ENCODE measurements around the gene ZDHHC21. TPM values are rescaled to one million over a fixed set of nuclear protein-coding genes. Genes with fewer than 3 reads are reported as not detected.

The ZDHHC21 gene
- total RNA-seq, result 10 to 100 TPM in 1 of 2 donors, 1 to 10 TPM in 1; 8.0 to 11.6 TPM

GRCh38 chr9:14693251-14693861, at the start of gene ZDHHC21:
ZDHHC21 (minus strand) TSS chr9:14693432; CDS start chr9:14674340, 19,092 bp downstream.
- H3K27me3 ChIP-seq (replicated peaks; ENCODE audit: insufficient read depth), result no peaks in the 10 kb centered on the region
- peak; percentile 16 for TF ChIP-seq POLR2AphosphoS5 (IDR thresholded peaks at IDR 0.05)
- TF ChIP-seq POLR2A (IDR thresholded peaks at IDR 0.05), result no peak
- H3K36me3 ChIP-seq, result no peaks in the 10 kb centered on the region
- 2% methylated on average over 37 of the region's 50 CpGs for WGBS
- H3K9me3 ChIP-seq, result no peaks in the 10 kb centered on the region
- DNase-seq (ENCODE audit: low spot score), result peak; percentile 67
- no peaks in the 10 kb centered on the region for H3K4me1 ChIP-seq (replicated peaks)
- peak within 1 kb of the TSS; percentile 60 to 71 for H3K27ac ChIP-seq
- peak within 1 kb of the TSS; percentile 78 to 79 for H3K4me3 ChIP-seq
- intact Hi-C loops (cut with DNase I), result no loop called here

- intact Hi-C loops (cut with DNase I), result no loop called here
- Histone ChIP-seq H3K4me3 (no peak overlapping the region), H3K27ac (no peak overlapping the region), H3K9me3 (no peaks in the 10 kb centered on the region), H3K27me3 (replicated peaks; ENCODE audit: insufficient read depth) (no peaks in the 10 kb centered on the region), H3K4me1 (replicated peaks) (no peaks in the 10 kb centered on the region), H3K36me3 (no peaks in the 10 kb centered on the region)
- whole genome bisulfite sequencing, result 82% methylated on average over 3 of the region's 3 CpGs
- TF ChIP-seq POLR2A (IDR thresholded peaks at IDR 0.05), result no peak
- no peak for TF ChIP-seq POLR2AphosphoS5 (IDR thresholded peaks at IDR 0.05)
- no peak for TF ChIP-seq CTCF (IDR thresholded peaks at IDR 0.05)
- no peak for DNase-seq (ENCODE audit: low spot score)
Measured at GRCh38 chr9:14741369-14741768, 48.1 kb upstream of the ZDHHC21 start.

GRCh38 chr9:14733133-14733532, 39.9 kb upstream of the ZDHHC21 start:
- intact Hi-C loops (cut with DNase I), result no loop called here
- Histone ChIP-seq H3K27me3 (replicated peaks; ENCODE audit: insufficient read depth) (no peaks in the 10 kb centered on the region), H3K36me3 (no peaks in the 10 kb centered on the region), H3K27ac (no peak overlapping the region), H3K4me1 (replicated peaks) (no peaks in the 10 kb centered on the region), H3K9me3 (no peaks in the 10 kb centered on the region), H3K4me3 (no peak overlapping the region)
- DNase-seq (ENCODE audit: low spot score), result no peak
- TF ChIP-seq POLR2AphosphoS5 (IDR thresholded peaks at IDR 0.05) (no peak), CTCF (IDR thresholded peaks at IDR 0.05) (no peak), POLR2A (IDR thresholded peaks at IDR 0.05) (no peak)
- WGBS, result 72% methylated on average over 5 of the region's 5 CpGs

GRCh38 chr9:14731294-14731981, 38.2 kb upstream of the ZDHHC21 start:
- Histone ChIP-seq H3K27ac (no peak overlapping the region), H3K4me1 (replicated peaks) (no peaks in the 10 kb centered on the region), H3K9me3 (no peaks in the 10 kb centered on the region), H3K36me3 (no peaks in the 10 kb centered on the region), H3K4me3 (no peak overlapping the region), H3K27me3 (replicated peaks; ENCODE audit: insufficient read depth) (no peaks in the 10 kb centered on the region)
- TF ChIP-seq POLR2A (IDR thresholded peaks at IDR 0.05) (no peak), POLR2AphosphoS5 (IDR thresholded peaks at IDR 0.05) (no peak), CTCF (IDR thresholded peaks at IDR 0.05) (no peak)
- DNase-seq (ENCODE audit: low spot score), result no peak
- intact Hi-C loops (cut with DNase I), result no loop called here
- WGBS, result 96% methylated on average over 1 of the region's 1 CpG

- intact Hi-C loops (cut with DNase I), result no loop called here
- 86% methylated on average over 2 of the region's 2 CpGs for WGBS
- no peak for DNase-seq (ENCODE audit: low spot score)
Measured at GRCh38 chr9:14730461-14730898, 37.2 kb upstream of the ZDHHC21 start.

More at GRCh38 chr9:14730461-14730898, 37.2 kb upstream of the ZDHHC21 start:
- H3K9me3 ChIP-seq, result no peaks in the 10 kb centered on the region
- H3K27me3 ChIP-seq (replicated peaks; ENCODE audit: insufficient read depth), result no peaks in the 10 kb centered on the region
- TF ChIP-seq POLR2AphosphoS5 (IDR thresholded peaks at IDR 0.05), result no peak
- no peak overlapping the region for H3K4me3 ChIP-seq
- H3K27ac ChIP-seq, result no peak overlapping the region
- H3K36me3 ChIP-seq, result no peaks in the 10 kb centered on the region
- H3K4me1 ChIP-seq (replicated peaks), result no peaks in the 10 kb centered on the region

Data from prostate gland (tissue), 2 donors.